GM19455 (cell line): ENCODE measurements around the gene DNAJB8.

Experiments
- ATAC-seq: cut with Tn5 transposase; IDR thresholded peaks from one replicate; pipeline ENCODE4 v1.9.1; 2021; ENCODE audit not compliant: unreplicated experiment

Gene DNAJB8

DNA sequence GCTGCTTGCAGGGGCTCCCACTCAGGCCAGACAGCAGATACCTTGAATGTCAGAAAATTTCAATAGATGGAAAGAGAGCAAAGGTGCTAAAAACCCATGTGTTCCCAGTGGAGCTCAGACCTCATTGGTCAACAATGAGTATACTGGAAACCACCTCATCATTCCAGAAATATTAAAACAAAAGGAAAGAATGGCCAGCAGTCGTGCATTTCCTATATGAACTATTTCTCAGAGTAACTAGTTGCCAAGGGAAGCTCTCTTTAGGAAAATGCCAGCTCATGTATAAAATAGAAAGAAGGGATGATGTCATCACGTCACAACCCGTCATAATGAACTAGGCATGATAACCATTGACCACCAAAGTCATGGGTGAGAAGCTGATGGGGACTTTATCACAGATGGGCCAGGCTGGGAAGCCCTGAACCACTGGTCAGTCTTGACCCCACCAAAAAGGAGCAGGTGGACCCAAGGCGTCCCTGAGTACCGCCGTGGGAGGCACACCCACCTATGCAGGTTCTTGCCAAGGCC lies 17.5 kb downstream of the DNAJB8 start:
- ATAC-seq: no peak

DNA sequence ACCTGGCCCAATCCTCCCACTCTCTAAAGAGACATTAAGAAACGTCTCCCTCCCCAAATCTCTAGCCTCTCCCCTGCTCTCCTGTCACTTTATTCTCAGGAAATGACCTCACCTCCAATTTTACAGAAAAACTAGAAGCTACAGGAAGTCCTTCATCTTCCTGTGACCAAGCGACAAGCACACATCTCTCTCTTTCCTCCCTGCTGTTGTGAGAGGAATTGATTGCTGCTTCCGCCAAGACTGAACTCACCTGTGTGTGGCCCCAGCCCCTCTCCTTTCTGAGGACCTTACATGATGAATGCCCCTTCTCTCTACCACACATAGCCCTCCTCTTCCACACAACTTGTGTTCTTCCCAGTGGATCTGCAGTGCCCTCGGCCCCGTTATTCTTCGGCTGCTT lies 18.2 kb downstream of the DNAJB8 start:
- no peak for ATAC-seq

DNA sequence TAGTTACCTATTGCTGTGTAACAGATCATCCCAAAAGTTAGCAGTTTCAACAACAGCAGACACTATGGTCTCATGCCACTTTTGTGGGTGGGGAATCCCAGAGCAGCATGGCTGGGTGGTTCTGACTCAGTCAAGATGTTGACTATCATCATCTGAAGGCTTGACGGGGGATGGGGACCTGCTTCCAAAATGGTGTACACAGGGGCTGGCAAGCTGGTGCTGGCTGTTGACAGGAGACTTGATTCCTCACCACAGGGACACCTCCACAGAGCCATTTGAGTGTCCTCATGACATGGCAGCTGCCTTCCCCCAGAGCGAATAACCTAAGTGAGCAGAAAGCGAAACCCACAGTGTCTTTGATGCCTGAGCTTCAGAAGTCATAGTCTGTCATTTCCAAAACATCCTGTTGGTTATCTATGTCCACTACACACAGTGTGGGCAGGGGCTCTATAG lies 19.1 kb downstream of the DNAJB8 start:
- no peak for ATAC-seq

DNA sequence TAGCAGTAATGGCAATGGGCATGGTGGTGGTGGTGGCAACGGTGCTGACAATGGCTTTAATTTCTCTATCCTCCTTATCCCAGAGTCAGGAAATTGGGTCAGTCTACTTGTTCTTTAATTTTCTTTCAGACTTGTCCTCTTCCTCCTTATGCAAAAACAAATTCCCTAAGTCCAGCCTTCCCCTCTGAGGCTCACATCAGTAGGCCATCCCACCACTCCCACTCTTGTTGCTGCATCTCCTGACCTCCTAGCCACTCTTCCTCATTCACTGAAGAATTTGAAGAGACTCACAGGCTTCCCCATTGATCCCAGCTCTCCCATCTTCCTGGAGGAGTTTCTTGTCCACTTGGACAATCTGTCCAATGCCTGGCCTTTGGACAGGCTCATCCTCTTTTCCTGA lies 19.9 kb downstream of the DNAJB8 start:
- ATAC-seq: no peak

DNA sequence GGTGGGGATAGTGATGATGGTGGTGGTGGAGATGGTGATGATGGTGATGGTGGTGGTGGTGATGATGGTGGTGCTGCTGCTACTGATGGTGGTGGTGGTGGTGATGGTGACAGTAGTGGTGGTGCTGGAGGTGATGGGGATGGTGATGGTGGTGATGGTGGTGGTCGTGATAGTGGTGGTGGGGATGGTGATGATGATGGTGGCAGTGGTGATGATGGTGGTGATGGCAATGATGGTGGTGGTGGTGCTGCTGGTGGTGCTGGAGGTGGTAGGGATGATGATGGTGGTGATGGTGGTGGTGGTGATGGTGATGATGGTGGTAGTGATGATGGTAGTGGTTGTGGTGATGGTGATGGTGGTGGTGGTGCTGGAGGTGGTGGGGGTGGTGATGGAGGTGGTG lies 21.3 kb downstream of the DNAJB8 start:
- ATAC-seq: no peak

DNA sequence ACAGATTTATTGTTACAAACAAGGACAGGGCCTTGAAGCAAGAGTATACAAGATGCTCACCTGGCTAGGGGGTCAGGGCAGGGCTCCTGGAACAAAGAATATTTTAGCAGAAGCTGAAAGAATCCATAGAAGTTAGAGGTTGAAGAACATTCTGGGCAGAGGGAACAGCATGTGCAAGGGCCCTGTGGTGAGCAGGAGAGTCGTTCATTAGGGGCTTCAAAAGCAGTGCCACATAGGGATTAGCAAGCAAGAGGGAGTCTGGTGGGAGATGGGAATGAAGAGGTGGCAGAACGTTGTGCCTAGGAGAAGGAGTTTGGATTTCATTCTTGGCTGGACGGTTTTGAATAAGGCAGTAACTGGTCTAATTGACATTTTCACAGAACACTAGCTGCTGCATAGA lies 22.9 kb downstream of the DNAJB8 start:
- ATAC-seq: no peak

DNA sequence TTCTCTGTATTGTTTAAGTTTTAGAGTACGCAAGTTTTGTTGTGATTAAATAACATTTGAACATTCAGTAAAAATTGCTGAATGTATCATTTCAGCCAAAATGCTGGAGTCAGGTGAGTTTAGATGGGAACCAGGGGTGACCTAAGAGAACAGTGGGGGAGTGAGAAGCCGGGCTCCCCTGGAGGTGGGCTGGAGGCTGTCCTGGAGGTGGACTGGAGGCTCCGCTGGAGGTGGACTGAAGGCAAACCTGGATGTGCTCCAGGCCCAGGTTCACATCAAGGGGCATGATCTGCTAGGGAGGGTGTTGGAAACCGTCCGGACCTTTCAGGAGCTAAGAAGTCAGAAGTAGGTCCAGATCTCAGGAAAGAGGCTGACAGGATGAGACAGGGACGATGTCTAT lies 23.7 kb downstream of the DNAJB8 start:
- ATAC-seq: no peak

DNA sequence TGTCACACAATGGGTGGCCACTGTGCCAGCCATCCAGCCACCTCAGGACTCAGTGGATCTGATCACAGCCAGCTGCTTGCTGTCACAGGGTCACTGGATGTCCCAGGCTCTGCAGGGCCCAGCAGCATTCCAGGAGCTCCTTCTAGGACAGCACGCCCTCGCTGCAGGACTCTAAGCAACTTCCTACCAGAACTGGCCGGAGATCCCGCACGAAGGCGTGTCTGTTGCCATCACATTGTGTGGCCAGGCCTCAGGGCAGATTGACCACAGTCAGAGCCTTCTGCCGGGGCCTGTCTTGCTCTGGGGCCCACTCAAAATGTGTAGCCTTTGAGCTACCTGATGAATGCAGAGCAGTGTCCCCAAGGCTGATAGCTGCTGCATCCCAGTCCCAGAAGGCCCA lies 24.6 kb downstream of the DNAJB8 start:
- no peak for ATAC-seq

DNA sequence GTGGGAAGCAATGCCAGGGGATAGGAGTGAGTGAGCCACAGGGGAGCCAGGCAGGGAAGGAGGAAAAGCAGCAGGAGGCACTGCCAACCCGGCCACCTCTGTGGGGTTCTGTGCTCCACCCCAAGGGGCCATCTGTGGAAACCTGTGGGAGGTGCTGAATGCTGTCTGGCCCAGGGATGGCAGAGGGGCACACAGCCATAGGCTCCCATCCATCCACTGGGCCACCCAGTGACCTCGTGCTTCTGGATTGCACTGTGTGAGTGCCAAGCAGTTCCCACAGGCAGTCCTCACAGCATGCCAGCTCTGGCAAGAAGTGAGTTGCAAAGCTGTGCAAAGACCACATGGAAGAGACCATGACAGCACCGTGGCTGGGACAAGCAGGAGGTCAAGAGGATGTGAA lies 27.5 kb downstream of the DNAJB8 start:
- ATAC-seq: no peak

DNA sequence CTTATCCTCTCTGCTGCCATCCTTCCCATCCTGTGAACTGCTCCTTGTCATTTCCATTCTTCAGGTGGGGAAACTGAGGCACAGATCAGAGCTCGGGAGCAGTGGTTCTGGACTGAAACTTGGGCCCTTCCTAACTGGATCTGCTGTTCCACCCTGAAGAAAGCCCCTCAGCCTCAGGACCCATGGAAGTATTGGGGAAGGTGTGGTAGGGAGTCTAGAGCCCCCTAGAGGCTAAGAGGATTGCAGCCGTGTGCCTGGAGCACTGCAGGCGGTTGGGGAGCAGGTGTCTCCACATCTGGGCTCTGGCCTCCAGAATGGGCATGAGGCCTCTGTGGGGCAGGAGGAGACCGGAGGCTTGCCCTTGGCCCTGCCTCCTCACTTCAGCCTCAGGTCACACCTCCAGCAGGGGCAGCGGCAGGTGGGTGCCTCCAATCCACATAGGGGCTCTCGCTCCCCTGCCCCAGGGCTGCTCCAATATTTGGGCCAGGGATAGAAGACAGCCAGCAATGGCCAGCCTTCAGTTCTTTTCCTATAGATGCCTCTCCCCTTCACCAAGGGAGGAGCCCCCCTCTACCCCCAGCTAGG lies 28.1 kb downstream of the DNAJB8 start:
- no peak for ATAC-seq

DNA sequence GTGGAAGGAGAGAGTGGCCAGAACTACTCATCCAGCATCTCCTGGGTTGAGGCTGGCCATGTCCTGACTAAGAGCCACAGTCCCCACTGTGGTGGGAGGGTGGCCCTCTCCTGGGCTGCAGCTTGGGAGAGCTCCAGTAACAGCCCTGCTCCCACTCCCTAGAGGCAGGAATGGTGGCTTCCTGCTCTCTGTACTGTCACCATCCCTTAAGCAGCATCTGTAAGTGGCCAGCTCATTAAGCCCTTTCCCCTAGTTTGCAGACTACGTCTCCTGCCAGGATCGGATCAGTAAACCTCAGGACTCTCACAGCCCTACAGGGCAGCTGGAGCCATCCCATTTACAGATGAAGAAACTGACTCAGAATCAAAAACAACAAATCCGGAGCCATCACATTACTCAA lies 30.5 kb downstream of the DNAJB8 start:
- no peak for ATAC-seq

DNA sequence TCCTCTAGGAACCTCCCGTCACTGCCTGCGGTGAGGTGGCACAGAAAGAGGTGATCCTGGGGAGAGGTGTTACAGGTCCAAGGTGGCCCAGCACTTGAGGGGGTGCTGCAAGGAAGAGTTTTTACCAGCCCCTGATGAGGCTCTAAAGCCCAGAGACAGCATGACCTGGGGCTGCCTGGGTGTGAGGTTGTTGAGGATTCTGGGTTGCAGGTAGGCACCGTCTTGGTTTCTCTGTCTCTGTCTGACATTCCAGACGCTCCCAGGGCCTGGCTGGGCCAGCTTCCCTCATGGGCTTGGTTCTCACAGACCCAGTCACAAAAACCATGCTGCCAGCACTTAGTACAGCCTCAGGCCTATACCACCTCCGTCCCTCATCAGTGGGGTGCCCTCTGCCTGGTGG lies 31.1 kb downstream of the DNAJB8 start:
- ATAC-seq: no peak

DNA sequence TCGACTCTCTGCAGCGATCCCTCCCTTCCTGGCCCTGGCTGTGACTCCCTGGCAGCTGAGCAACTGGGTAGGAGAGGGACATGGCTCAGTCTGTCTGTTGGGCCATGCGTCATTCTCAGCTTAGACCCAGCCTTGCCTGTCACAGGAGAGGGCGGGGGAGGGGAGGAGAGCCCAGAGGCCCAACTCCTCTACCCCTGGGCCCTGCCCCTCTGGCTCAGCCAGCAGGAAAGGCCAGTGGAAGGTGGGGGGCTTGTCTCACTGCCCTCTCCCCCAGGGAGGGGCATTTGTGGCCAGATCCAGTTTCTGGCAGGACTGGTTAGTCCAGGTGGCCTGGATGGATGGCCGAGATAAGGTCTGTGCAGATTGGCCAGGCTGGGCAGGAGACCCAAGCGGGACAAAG lies 31.6 kb downstream of the DNAJB8 start:
- no peak for ATAC-seq

DNA sequence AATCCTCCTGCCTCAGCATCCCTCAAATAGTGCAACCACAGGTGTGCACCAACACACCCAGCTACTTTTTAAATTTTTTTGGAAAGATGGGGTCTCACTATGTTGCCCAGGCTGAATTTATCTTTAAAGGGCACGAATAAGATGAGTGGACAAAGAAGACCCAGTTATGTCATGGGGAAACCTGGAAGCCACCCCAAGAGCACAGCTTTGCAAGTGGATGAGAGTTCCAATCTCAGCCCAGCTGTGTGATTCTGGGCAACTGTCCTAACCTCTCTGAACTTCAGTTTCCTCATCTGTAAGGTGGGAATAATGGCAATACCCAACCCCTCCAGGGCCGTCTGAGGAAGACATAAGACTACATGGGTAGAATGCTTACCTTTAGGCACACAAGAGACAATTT lies 32.2 kb downstream of the DNAJB8 start:
- no peak for ATAC-seq

DNA sequence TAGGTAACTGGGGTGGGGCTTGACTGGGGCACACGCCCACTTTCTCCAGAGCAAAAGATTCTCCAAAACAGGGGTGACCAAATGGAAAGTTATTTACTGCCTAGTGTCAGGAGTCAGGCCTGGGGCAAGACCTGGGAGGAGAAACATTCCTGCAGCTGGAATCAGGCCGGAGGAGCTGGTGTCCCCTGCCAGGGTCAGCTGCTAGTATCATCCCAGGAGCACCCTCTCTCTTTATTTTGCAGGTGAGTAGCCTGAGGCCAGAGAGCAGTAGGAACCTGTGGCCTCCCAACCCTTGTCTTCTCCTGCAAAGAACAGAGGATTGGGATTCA lies 32.9 kb downstream of the DNAJB8 start:
- no peak for ATAC-seq

DNA sequence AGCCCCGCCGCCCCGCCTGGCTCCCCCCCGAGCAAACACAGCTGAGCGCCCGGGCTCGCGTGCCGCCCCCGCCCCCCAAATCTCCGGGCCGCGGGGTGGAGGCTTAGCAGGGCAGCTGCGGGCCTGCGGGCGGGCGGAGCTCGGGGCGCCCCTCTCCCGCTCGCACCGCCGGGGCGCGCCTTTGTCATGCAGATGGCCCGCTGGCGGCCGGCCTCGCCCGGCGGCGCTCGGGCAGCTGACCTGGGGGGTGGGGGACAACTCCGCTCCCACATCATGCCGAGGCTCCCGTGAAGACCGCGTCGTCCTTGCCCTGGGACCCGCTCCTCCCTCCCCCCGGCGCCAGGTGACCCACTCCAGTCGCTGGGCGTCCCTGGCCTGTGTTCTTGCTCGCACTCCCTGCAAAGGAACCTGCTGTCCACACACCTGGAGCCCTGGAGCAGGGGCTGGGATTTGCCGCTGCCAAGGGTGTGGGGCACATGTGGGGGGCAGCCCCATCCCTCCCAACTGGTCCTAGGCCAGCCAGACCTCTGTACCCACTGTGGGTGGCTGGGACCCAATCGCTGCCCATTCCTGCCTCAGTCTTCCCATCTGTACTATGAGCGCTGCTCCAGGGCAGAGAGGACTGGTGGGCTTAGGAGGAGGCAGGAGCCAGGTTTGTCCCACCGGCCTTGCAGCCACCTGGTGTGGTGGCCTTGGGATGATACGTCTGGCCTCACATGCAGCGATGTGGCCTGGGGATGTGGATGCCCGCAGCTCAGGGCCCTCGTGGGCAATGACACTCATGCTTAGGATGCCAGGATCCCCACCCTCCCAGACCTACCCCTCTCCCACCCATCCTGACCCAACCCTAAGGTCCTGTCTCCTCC lies 33.5 kb downstream of the DNAJB8 start:
- no peak for ATAC-seq

DNA sequence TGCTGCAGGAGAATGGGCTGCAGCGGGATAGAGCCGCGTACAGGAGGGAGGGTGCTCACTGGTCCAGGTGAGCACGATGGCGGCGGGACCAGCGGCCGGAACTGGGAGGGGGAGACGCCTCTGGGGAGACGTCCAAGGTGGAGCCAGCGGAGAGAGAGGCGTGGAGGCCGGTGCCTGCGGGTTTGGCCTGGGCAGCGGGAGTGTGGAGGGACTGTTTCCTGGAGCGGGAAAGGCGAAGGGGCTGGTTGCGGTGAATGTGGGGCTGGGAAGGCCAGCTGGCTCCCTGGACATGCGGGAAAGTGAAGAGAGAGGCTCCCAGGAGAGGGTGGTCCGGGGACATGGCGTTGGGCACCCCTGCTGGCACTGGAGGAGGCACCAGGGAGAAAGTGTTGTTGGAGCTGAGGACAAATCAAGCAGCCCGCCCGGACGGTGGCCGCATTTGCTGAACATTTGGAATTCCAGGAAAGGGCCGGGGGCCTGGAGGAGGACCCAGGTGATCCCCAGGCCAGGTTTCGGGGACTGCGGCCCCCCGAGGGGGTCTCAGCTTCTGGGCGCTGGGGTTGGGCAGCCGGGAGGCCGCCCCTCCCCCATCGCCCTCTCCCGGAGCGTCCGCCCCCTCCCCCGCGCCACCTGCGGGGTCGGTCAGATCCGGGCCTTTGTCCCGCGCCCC lies 34.3 kb downstream of the DNAJB8 start:
- no peak for ATAC-seq

DNA sequence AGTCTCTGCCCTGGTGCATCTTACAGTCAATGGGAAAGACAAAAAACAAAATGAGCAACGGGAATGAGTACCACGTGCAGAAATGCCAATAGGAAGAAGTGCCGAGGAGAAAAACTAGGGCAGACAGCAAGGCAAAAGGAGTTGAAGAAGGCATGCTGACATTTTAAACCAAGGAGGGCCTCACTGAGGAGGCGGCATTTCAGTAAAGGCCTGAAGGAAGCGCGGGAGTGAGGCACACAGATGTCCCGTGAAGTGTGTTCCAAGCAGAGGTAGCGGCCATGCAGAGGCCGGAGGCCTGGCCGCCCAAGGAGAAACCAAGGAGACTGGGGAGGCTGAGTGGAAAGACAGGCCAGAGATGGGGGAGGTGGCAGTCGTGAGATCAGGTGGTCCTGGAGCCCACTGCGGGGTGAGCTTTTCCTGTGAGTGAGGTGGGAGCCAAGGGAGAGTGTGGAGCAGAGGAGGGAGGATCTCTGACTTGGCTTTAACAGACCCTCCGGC lies 34.8 kb downstream of the DNAJB8 start:
- no peak for ATAC-seq

DNA sequence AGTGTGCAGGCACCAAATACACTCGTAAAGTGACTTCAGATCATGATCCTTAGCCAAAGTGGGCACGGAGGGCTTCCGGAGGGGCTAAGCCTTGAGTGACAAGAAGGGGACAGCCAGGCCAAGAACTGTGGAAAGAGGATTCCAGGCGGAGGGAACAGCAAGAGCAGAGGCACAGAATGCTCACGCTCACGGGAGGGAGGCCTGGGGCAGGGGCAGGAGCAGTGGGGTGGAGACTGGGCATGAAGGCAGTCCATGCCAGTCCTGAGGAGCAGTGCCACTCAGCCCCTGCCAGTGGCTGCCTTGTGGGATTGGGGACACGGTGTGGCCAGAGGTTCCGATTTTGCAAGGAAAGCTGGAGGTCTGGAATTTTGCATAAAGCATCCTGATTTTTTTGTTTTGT lies 36.0 kb downstream of the DNAJB8 start:
- ATAC-seq: no peak

DNA sequence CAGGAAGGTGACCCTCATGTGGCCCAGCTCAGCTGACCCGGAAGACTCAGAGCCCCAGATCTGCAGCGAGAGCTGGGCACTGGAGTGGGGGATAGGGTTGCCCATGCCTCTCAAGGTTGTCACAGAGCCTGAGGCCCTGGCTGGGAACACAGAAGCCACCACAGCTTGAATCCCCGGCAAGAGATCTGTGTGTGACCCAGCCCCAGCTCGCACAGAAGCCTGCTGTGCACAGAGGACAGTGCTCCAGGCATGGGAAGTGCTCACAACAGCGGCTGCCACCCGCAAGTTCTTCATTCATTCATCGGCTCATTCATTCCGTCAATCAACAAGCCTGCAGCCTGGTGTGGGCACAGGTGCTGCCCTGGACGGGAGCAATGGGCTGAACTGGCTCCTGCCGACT lies 36.4 kb downstream of the DNAJB8 start:
- ATAC-seq: no peak

DNA sequence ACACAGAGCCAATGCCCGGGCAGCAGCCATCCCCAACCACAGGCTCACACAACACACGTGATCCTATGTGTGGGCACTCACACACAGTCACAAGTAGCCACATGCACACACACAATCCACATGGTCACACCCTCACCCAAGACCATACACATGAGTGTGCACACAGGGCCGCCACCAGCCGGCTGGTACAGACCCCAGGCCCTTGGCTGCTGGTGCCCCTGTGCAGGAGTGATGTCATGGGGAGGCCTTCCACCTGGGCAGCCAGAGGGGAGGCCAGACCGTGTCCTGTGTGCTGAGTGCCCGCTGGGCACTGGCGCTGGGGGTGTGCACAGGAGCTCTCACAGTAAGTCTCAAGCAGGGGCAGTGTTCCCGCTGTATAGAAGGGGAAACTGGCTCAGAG lies 36.9 kb downstream of the DNAJB8 start:
- ATAC-seq: no peak

DNA sequence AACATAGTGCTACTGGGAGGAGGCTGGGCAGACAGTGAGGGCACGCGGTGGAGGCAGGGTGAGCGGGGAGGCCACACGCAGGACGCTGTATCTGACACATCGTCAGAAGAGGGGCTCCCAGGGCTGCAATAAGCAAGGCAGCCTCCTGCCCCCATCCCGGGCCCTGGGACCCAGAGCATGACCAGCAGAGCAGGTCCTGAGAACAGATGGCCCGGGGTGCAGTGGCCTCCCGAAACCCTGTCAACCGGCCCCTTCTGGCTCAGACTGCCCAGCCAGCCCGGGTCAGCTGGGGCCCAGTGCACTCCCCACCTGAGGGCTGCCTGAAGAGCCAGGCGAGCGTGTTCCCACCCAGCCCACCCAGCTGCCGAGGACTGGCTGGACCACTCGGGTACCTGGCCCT lies 37.4 kb downstream of the DNAJB8 start:
- ATAC-seq: no peak
